Measurements from ENCODE around the gene LRRC49.

The LRRC49 gene

GRCh38 chr15:71080166-71080565, 187.5 kb downstream of the LRRC49 start:
- Mint-ChIP-seq H3K27ac (no peak overlapping the region), H3K4me3 (no peak overlapping the region), H3K9me3 (no peaks in the 10 kb centered on the region), H3K27me3 (ENCODE audit: low read depth) (no peaks in the 10 kb centered on the region), H3K36me3 (ENCODE audit: low read depth) (no peaks in the 10 kb centered on the region), H3K4me1 (ENCODE audit: low read depth) (no peaks in the 10 kb centered on the region)
- no peak for DNase-seq (ENCODE audit: low spot score)

DNA sequence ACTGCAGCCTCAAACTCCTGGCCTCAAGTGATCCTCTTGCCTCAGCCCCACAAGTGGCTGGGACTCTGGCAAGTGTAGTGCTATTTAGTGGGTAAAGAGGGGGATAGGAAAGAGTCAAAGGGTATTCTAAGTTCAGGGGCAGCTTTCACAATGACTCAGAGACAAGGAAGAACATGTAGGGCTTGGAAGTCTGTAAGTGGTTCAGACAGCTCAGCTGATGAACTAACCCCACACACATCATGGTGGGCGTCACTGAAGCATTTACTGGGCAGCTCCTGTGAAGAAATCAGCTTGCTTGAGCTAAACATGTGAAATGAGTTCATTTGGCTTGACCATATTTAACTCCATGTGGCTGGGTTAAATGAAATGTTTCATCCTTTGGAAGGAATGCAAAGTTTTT, 188.1 kb downstream of the LRRC49 start:
- H3K4me1 Mint-ChIP-seq (ENCODE audit: low read depth): no peaks in the 10 kb centered on the region
- no peak for DNase-seq (ENCODE audit: low spot score)
- H3K36me3 Mint-ChIP-seq (ENCODE audit: low read depth): no peaks in the 10 kb centered on the region
- no peaks in the 10 kb centered on the region for H3K9me3 Mint-ChIP-seq
- no peak overlapping the region for H3K27ac Mint-ChIP-seq
- H3K4me3 Mint-ChIP-seq: no peak overlapping the region
- no peaks in the 10 kb centered on the region for H3K27me3 Mint-ChIP-seq (ENCODE audit: low read depth)

DNA sequence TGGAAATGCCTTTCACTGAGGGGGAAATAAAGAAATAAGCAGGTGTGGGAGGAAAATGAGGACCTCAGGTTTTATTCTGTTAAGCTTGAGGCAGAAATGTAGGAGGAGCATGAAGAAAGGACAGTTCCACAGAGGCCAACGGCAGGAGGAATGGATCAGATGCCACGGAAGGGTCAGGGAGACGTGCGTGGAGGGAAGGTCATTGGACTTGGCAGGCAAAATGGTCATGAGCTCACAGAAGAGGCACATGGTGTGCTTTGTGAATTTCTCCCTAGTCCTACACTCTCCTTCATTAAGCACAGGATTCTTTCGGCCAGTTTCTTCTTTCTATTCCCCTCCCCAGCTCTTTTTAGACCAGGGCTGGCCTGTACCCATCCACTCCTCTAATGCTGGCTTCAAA, 190.2 kb downstream of the LRRC49 start:
- Mint-ChIP-seq H3K4me3 (no peak overlapping the region), H3K27me3 (ENCODE audit: low read depth) (no peaks in the 10 kb centered on the region), H3K4me1 (ENCODE audit: low read depth) (no peaks in the 10 kb centered on the region), H3K36me3 (ENCODE audit: low read depth) (no peaks in the 10 kb centered on the region), H3K9me3 (no peaks in the 10 kb centered on the region), H3K27ac (no peak overlapping the region)
- no peak for DNase-seq (ENCODE audit: low spot score)

- Mint-ChIP-seq H3K27ac (no peak overlapping the region), H3K9me3 (no peaks in the 10 kb centered on the region), H3K36me3 (ENCODE audit: low read depth) (no peaks in the 10 kb centered on the region), H3K4me1 (ENCODE audit: low read depth) (no peaks in the 10 kb centered on the region), H3K4me3 (no peak overlapping the region), H3K27me3 (ENCODE audit: low read depth) (no peaks in the 10 kb centered on the region)
- DNase-seq (ENCODE audit: low spot score): no peak
Measured at GRCh38 chr15:71083349-71083748, 190.7 kb downstream of the LRRC49 start.

GRCh38 chr15:71084264-71084663, 191.6 kb downstream of the LRRC49 start:
- Mint-ChIP-seq H3K4me1 (ENCODE audit: low read depth) (no peaks in the 10 kb centered on the region), H3K9me3 (no peaks in the 10 kb centered on the region), H3K4me3 (no peak overlapping the region), H3K27ac (no peak overlapping the region), H3K36me3 (ENCODE audit: low read depth) (no peaks in the 10 kb centered on the region), H3K27me3 (ENCODE audit: low read depth) (no peaks in the 10 kb centered on the region)
- DNase-seq (ENCODE audit: low spot score): no peak

DNA sequence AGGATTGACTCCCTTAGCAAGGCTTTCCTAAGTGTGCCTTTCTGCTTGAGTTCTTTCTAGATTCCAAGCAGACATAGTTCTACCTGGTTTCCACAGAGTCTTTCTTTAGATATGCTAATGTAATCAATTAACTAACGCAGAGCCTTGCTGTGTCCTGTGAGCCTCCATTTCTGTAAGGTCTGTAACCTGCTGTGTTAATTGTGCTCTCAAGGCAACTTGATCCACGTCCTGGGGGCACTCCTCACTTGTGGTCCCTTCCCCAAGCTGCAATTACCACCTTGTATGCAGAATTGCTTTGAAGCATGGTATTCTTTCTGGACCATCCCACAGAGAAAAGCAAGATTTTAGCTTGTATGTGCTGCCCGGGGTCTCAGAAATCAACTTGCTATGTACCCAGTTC, 193.2 kb downstream of the LRRC49 start:
- H3K4me3 Mint-ChIP-seq: no peak overlapping the region
- no peaks in the 10 kb centered on the region for H3K27me3 Mint-ChIP-seq (ENCODE audit: low read depth)
- no peak overlapping the region for H3K27ac Mint-ChIP-seq

GRCh38 chr15:71088155-71088554, 195.5 kb downstream of the LRRC49 start:
- no peak overlapping the region for H3K27ac Mint-ChIP-seq
- H3K9me3 Mint-ChIP-seq: no peaks in the 10 kb centered on the region
- no peak overlapping the region for H3K4me3 Mint-ChIP-seq
- no peak for DNase-seq (ENCODE audit: low spot score)
- H3K27me3 Mint-ChIP-seq (ENCODE audit: low read depth): no peaks in the 10 kb centered on the region
- H3K36me3 Mint-ChIP-seq (ENCODE audit: low read depth): no peaks in the 10 kb centered on the region
- H3K4me1 Mint-ChIP-seq (ENCODE audit: low read depth): no peaks in the 10 kb centered on the region

More for the DNA sequence above, 193.2 kb downstream of the LRRC49 start:
- H3K9me3 Mint-ChIP-seq: no peaks in the 10 kb centered on the region
- H3K4me1 Mint-ChIP-seq (ENCODE audit: low read depth): no peaks in the 10 kb centered on the region
- no peaks in the 10 kb centered on the region for H3K36me3 Mint-ChIP-seq (ENCODE audit: low read depth)
- no peak for DNase-seq (ENCODE audit: low spot score)

- Mint-ChIP-seq H3K27me3 (ENCODE audit: low read depth) (no peaks in the 10 kb centered on the region), H3K4me3 (no peak overlapping the region), H3K27ac (no peak overlapping the region), H3K9me3 (no peaks in the 10 kb centered on the region), H3K36me3 (ENCODE audit: low read depth) (no peaks in the 10 kb centered on the region), H3K4me1 (ENCODE audit: low read depth) (no peaks in the 10 kb centered on the region)
- no peak for DNase-seq (ENCODE audit: low spot score)
Measured at GRCh38 chr15:71088683-71089082, 196.1 kb downstream of the LRRC49 start.

GRCh38 chr15:71089801-71090200, 197.2 kb downstream of the LRRC49 start:
- H3K27me3 Mint-ChIP-seq (ENCODE audit: low read depth): no peaks in the 10 kb centered on the region
- H3K9me3 Mint-ChIP-seq: no peaks in the 10 kb centered on the region
- H3K4me3 Mint-ChIP-seq: no peak overlapping the region
- H3K27ac Mint-ChIP-seq: no peak overlapping the region
- DNase-seq (ENCODE audit: low spot score): no peak
- H3K4me1 Mint-ChIP-seq (ENCODE audit: low read depth): no peaks in the 10 kb centered on the region
- no peaks in the 10 kb centered on the region for H3K36me3 Mint-ChIP-seq (ENCODE audit: low read depth)

GRCh38 chr15:71091601-71092000, 199.0 kb downstream of the LRRC49 start:
- Mint-ChIP-seq H3K27ac (no peak overlapping the region), H3K27me3 (ENCODE audit: low read depth) (no peaks in the 10 kb centered on the region), H3K9me3 (no peaks in the 10 kb centered on the region), H3K36me3 (ENCODE audit: low read depth) (no peaks in the 10 kb centered on the region), H3K4me1 (ENCODE audit: low read depth) (no peaks in the 10 kb centered on the region), H3K4me3 (no peak overlapping the region)
- DNase-seq (ENCODE audit: low spot score): no peak

GRCh38 chr15:71092056-71092600, 199.5 kb downstream of the LRRC49 start:
- Mint-ChIP-seq H3K27ac (no peak overlapping the region), H3K27me3 (ENCODE audit: low read depth) (no peaks in the 10 kb centered on the region), H3K4me3 (no peak overlapping the region), H3K4me1 (ENCODE audit: low read depth) (no peaks in the 10 kb centered on the region), H3K36me3 (ENCODE audit: low read depth) (no peaks in the 10 kb centered on the region), H3K9me3 (no peaks in the 10 kb centered on the region)
- no peak for DNase-seq (ENCODE audit: low spot score)

DNA sequence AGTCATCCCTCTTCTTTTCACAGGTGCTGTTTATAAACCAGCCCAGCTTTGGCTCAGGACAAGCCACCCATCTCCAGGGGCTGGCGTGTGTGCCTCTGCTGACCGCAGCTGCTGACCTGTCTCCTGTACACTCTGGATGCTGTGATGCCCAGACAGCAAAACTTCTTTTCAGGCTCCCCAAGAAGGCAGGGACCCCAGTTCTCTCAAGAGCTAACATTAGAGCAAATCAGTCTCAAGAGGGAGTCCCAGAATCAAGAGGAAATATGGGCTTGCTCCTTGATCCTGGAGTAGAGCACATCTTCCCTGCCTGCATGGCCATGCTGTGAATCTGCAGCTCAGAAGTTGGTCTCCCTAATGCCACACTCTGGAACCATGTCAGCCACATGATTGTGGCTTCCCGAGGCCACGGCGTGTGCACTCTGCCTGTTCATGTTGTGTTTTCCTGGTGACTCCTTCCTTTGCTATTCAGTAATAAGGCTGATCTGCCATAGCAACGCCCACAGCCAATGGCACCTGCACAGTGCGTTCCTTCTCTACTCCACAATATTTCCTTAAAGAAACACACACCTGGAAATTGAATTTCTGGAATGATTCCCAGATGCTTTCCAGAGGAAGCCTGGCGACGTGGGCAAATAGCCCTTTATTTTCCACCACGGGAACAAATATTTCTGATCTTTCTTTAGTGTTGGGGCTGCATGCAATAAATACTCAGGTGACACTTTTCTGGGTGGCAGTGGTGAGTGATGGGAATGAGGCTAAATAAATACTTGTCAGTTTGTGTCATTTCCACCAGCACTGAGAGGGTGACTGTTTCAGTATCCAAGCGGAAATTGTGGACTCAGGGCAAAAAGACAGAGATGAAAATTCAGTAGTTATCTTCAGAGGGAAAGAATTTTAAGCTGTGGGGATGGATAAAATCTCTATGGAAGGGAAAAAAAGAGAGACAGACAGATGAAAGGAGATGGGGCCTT, 200.7 kb downstream of the LRRC49 start:
- Mint-ChIP-seq H3K9me3 (no peaks in the 10 kb centered on the region), H3K36me3 (ENCODE audit: low read depth) (no peaks in the 10 kb centered on the region), H3K4me3 (no peak overlapping the region), H3K4me1 (ENCODE audit: low read depth) (no peaks in the 10 kb centered on the region), H3K27me3 (ENCODE audit: low read depth) (no peaks in the 10 kb centered on the region), H3K27ac (no peak overlapping the region)
- no peak for DNase-seq (ENCODE audit: low spot score)

- H3K4me1 Mint-ChIP-seq (ENCODE audit: low read depth): no peaks in the 10 kb centered on the region
- no peaks in the 10 kb centered on the region for H3K27me3 Mint-ChIP-seq (ENCODE audit: low read depth)
- no peak overlapping the region for H3K4me3 Mint-ChIP-seq
- no peak overlapping the region for H3K27ac Mint-ChIP-seq
- H3K36me3 Mint-ChIP-seq (ENCODE audit: low read depth): no peaks in the 10 kb centered on the region
- DNase-seq (ENCODE audit: low spot score): no peak
- no peaks in the 10 kb centered on the region for H3K9me3 Mint-ChIP-seq
Measured at GRCh38 chr15:71094137-71094536, 201.5 kb downstream of the LRRC49 start.

DNA sequence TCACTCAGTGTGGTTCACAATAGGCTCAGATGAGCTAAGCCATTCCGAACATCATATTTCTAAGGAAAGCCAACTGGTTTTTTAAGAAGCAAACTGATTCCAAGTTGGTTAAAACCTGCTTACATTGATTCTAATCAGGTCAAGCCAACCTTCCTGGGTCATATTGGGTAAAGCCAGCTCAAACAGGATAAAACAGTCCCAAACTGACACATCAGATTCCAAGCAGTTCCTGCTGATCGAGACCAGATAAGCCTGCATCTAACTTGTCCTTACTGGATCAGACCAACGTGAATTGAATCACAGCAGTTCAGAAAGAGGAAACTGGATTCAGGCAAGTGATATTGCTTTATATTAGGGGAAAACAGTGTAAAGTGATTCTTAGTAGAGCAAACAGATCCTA, 204.1 kb downstream of the LRRC49 start:
- H3K9me3 Mint-ChIP-seq: no peaks in the 10 kb centered on the region
- H3K4me1 Mint-ChIP-seq (ENCODE audit: low read depth): no peaks in the 10 kb centered on the region
- no peak for DNase-seq (ENCODE audit: low spot score)
- no peaks in the 10 kb centered on the region for H3K36me3 Mint-ChIP-seq (ENCODE audit: low read depth)
- no peak overlapping the region for H3K4me3 Mint-ChIP-seq
- H3K27me3 Mint-ChIP-seq (ENCODE audit: low read depth): no peaks in the 10 kb centered on the region
- H3K27ac Mint-ChIP-seq: no peak overlapping the region
